Endothelial cell (in vitro differentiated cells): ENCODE results near the gene BIRC6. TPM values are rescaled to one million over a fixed set of nuclear protein-coding genes. Genes with fewer than 3 reads are reported as not detected.

Source experiments
- DNase-seq: peaks from one replicate; pipeline ENCODE4 v3.0.0; 2021; ENCODE audit warnings: low spot score
- H3K27ac Mint-ChIP-seq: one replicate; pipeline ENCODE4 v1.8.0; 2021; ENCODE audit warnings: mixed read lengths, inconsistent platforms; ENCODE audit not compliant: unreplicated experiment
- H3K27me3 Mint-ChIP-seq: one replicate; pipeline ENCODE4 v1.8.0; 2021; ENCODE audit warnings: mild to moderate bottlenecking, moderate library complexity, mixed read lengths, inconsistent platforms; ENCODE audit not compliant: unreplicated experiment
- H3K36me3 Mint-ChIP-seq: one replicate; pipeline ENCODE4 v1.8.0; 2021; ENCODE audit warnings: mild to moderate bottlenecking, low read depth, mixed read lengths, inconsistent platforms; ENCODE audit not compliant: unreplicated experiment
- H3K4me1 Mint-ChIP-seq: one replicate; pipeline ENCODE4 v1.8.0; 2021; ENCODE audit warnings: mild to moderate bottlenecking, mixed read lengths, inconsistent platforms; ENCODE audit not compliant: unreplicated experiment
- H3K4me3 Mint-ChIP-seq: one replicate; pipeline ENCODE4 v1.8.0; 2021; ENCODE audit warnings: mild to moderate bottlenecking, mixed read lengths, inconsistent platforms; ENCODE audit not compliant: unreplicated experiment
- H3K9me3 Mint-ChIP-seq: one replicate; pipeline ENCODE4 v1.8.0; 2021; ENCODE audit warnings: mixed read lengths, inconsistent platforms; ENCODE audit not compliant: unreplicated experiment
- CTCF ChIP-seq: fragments of 200-600 bp; sonication (generic); IDR thresholded peaks from one replicate; pipeline ENCODE4 v1.5.0; 2021; ENCODE audit warnings: antibody characterized with exemption; ENCODE audit not compliant: unreplicated experiment
- total RNA-seq: library from RNA; stranded (reverse); fragmentation: NEBNext Ultra II Directional; extraction: Animal tissue kit (Norgen Biotek cat#: 25700); gene quantifications from one replicate; pipeline ENCODE4 v1.2.1, GENCODE V29; 2021; ENCODE audit not compliant: unreplicated experiment

BIRC6 gene
- total RNA-seq, 1 donor from 2014 or later, result 125 TPM

GRCh38 chr2:32417659-32418058 is 60.8 kb downstream of the BIRC6 start:
- H3K27ac Mint-ChIP-seq, result no peak overlapping the region
- no peak for TF ChIP-seq CTCF
- no peak overlapping the region for H3K4me3 Mint-ChIP-seq
- peaks cover 3% of the 10 kb centered on the region for H3K36me3 Mint-ChIP-seq
- no peak for DNase-seq
- no peaks in the 10 kb centered on the region for H3K9me3 Mint-ChIP-seq
- H3K4me1 Mint-ChIP-seq, result no peaks in the 10 kb centered on the region
- no peaks in the 10 kb centered on the region for H3K27me3 Mint-ChIP-seq

GRCh38 chr2:32418778-32419177 is 62.0 kb downstream of the BIRC6 start:
- TF ChIP-seq CTCF, result no peak
- no peaks in the 10 kb centered on the region for H3K9me3 Mint-ChIP-seq
- H3K4me1 Mint-ChIP-seq, result no peaks in the 10 kb centered on the region
- no peak overlapping the region for H3K4me3 Mint-ChIP-seq
- H3K27me3 Mint-ChIP-seq, result no peaks in the 10 kb centered on the region
- H3K27ac Mint-ChIP-seq, result no peak overlapping the region
- peaks cover 3% of the 10 kb centered on the region for H3K36me3 Mint-ChIP-seq
- DNase-seq, result no peak

- H3K27ac Mint-ChIP-seq, result no peak overlapping the region
- H3K27me3 Mint-ChIP-seq, result no peaks in the 10 kb centered on the region
- no peak overlapping the region for H3K4me3 Mint-ChIP-seq
- no peak for TF ChIP-seq CTCF
- H3K36me3 Mint-ChIP-seq, result peaks cover 3% of the 10 kb centered on the region
- H3K9me3 Mint-ChIP-seq, result no peaks in the 10 kb centered on the region
- peaks cover 11% of the 10 kb centered on the region for H3K4me1 Mint-ChIP-seq
- no peak for DNase-seq
Measured at GRCh38 chr2:32422133-32422532, 65.3 kb downstream of the BIRC6 start.

- Mint-ChIP-seq H3K4me1 (peaks cover 14% of the 10 kb centered on the region), H3K36me3 (no peaks in the 10 kb centered on the region), H3K27ac (no peak overlapping the region), H3K27me3 (no peaks in the 10 kb centered on the region), H3K4me3 (no peak overlapping the region), H3K9me3 (no peaks in the 10 kb centered on the region)
- no peak for TF ChIP-seq CTCF
- DNase-seq, result no peak
Measured at GRCh38 chr2:32423536-32423935, 66.7 kb downstream of the BIRC6 start.

- Mint-ChIP-seq H3K9me3 (no peaks in the 10 kb centered on the region), H3K4me3 (no peak overlapping the region), H3K4me1 (peaks cover 14% of the 10 kb centered on the region), H3K27me3 (no peaks in the 10 kb centered on the region), H3K36me3 (no peaks in the 10 kb centered on the region), H3K27ac (no peak overlapping the region)
- no peak for DNase-seq
- TF ChIP-seq CTCF, result no peak
Measured at GRCh38 chr2:32424739-32425138, 67.9 kb downstream of the BIRC6 start.
